OCI-LY3 (cell line): ENCODE measurements around the gene BLTP1.

ENCODE experiments used
- H2AFZ ChIP-seq: fragments of 200-600, 300-600 bp; shearing (Covaris generic); 2 replicates; pipeline ENCODE4 v1.6.0; 2014; ENCODE audit warnings: antibody characterized with exemption, low read depth, low read length
- H3K27ac ChIP-seq: fragments of 200-600, 300-600 bp; sonication (generic); 2 replicates; pipeline ENCODE4 v1.5.1; 2014; ENCODE audit warnings: mild to moderate bottlenecking, low read length, moderate library complexity, mixed read lengths
- H3K27me3 ChIP-seq: fragments of 200-600, 300-600 bp; sonication (generic); 2 replicates; pipeline ENCODE4 v1.6.1; 2014; ENCODE audit warnings: low read depth, low read length, mixed read lengths
- H3K36me3 ChIP-seq: fragments of 200-600, 300-600 bp; sonication (generic); replicated peaks from 2 replicates; pipeline ENCODE3; 2014; ENCODE audit warnings: low read depth, low read length, mixed read lengths
- H3K4me1 ChIP-seq: fragments of 300-600, 200-600 bp; sonication (generic); 2 replicates; pipeline ENCODE4 v1.6.1; 2014; ENCODE audit warnings: low read length, mixed read lengths
- H3K4me2 ChIP-seq: fragments of 200-600, 300-600 bp; sonication (generic); 2 replicates; pipeline ENCODE4 v1.6.1; 2014; ENCODE audit warnings: low read length, mixed read lengths
- H3K4me3 ChIP-seq: fragments of 300-600, 200-600 bp; sonication (generic); 2 replicates; pipeline ENCODE4 v1.5.1; 2014; ENCODE audit warnings: antibody characterized with exemption, mild to moderate bottlenecking, low read length, moderate library complexity
- H3K79me2 ChIP-seq: fragments of 300-600, 200-600 bp; shearing (Covaris generic); 2 replicates; pipeline ENCODE4 v1.6.1; 2014; ENCODE audit warnings: mild to moderate bottlenecking, low read length, mixed read lengths
- H3K9ac ChIP-seq: fragments of 300-600, 200-600 bp; shearing (Covaris generic); 2 replicates; pipeline ENCODE4 v1.6.0; 2014; ENCODE audit warnings: mild to moderate bottlenecking, low read length, moderate library complexity
- H3K9me3 ChIP-seq: fragments of 200-600, 300-600 bp; shearing (Covaris generic); 2 replicates; pipeline ENCODE4 v1.6.1; 2014; ENCODE audit warnings: low read length, mixed read lengths; ENCODE audit not compliant: insufficient read depth
- H4K20me1 ChIP-seq: fragments of 200-600, 300-600 bp; sonication (generic); 2 replicates; pipeline ENCODE4 v1.6.1; 2016; ENCODE audit warnings: low read length, mixed read lengths; ENCODE audit not compliant: insufficient read depth
- EZH2phosphoT487 ChIP-seq: fragments of 200-600 bp; shearing (Covaris generic); IDR thresholded peaks from 2 replicates; pipeline ENCODE4 v1.6.1; 2018; ENCODE audit warnings: antibody characterized with exemption, mixed run types, low read depth
- TF ChIP-seq, protein P1 (sequence below): fragments of 200-600, 300-600 bp; sonication (generic); IDR thresholded peaks from 2 replicates; pipeline ENCODE4 v1.5.1; 2014; ENCODE audit warnings: antibody characterized with exemption, low read length, low read depth

Gene BLTP1

DNA sequence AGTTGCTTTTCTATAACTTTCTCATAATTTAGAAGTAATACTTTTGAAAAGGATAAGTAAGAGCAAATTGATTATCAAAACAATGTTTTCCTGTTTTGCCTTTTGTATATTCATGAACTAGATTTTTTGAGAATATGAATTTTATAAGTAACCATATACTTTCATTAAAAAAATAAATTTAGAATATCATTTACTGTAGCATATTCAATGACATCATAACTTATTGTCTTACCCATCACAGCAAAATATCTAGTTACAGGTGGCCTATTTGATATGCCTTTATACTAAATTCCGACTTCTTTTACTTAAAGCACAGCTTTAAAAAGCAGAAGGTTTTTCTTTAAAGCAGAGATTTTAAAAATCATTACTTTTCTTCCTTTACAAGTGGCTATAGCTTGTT, 20.1 kb downstream of the BLTP1 start:
- peaks cover 4% of the 10 kb centered on the region for H3K36me3 ChIP-seq
- H3K79me2 ChIP-seq: no peaks in the 10 kb centered on the region
- H4K20me1 ChIP-seq: no peaks in the 10 kb centered on the region
- H3K4me1 ChIP-seq: peaks cover 2% of the 10 kb centered on the region; the same call in 1 of the 2 replicates
- no peak overlapping the region for H3K4me3 ChIP-seq
- no peak overlapping the region for H2AFZ ChIP-seq
- no peak overlapping the region for H3K27ac ChIP-seq
- H3K27me3 ChIP-seq: no peaks in the 10 kb centered on the region
- H3K9me3 ChIP-seq: no peaks in the 10 kb centered on the region
- TF ChIP-seq, protein P1, sequence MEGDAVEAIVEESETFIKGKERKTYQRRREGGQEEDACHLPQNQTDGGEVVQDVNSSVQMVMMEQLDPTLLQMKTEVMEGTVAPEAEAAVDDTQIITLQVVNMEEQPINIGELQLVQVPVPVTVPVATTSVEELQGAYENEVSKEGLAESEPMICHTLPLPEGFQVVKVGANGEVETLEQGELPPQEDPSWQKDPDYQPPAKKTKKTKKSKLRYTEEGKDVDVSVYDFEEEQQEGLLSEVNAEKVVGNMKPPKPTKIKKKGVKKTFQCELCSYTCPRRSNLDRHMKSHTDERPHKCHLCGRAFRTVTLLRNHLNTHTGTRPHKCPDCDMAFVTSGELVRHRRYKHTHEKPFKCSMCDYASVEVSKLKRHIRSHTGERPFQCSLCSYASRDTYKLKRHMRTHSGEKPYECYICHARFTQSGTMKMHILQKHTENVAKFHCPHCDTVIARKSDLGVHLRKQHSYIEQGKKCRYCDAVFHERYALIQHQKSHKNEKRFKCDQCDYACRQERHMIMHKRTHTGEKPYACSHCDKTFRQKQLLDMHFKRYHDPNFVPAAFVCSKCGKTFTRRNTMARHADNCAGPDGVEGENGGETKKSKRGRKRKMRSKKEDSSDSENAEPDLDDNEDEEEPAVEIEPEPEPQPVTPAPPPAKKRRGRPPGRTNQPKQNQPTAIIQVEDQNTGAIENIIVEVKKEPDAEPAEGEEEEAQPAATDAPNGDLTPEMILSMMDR: no peak
- no peak for TF ChIP-seq EZH2phosphoT487
- no peak overlapping the region for H3K4me2 ChIP-seq
- H3K9ac ChIP-seq: no peak overlapping the region

- Histone ChIP-seq H3K4me2 (no peak overlapping the region), H3K36me3 (peaks cover 4% of the 10 kb centered on the region), H3K4me3 (no peak overlapping the region), H3K9ac (no peak overlapping the region), H4K20me1 (no peaks in the 10 kb centered on the region), H3K9me3 (no peaks in the 10 kb centered on the region), H3K27ac (no peak overlapping the region), H3K27me3 (no peaks in the 10 kb centered on the region), H3K79me2 (no peaks in the 10 kb centered on the region), H2AFZ (no peak overlapping the region), H3K4me1 (no peaks in the 10 kb centered on the region)
- TF ChIP-seq EZH2phosphoT487: no peak
- TF ChIP-seq, protein P1: no peak
Measured at GRCh38 chr4:122178961-122179360, 26.8 kb downstream of the BLTP1 start.

- no peak for TF ChIP-seq EZH2phosphoT487
- TF ChIP-seq, protein P1: no peak
- Histone ChIP-seq H3K36me3 (no peaks in the 10 kb centered on the region), H3K27me3 (no peaks in the 10 kb centered on the region), H3K9ac (no peak overlapping the region), H3K4me1 (no peaks in the 10 kb centered on the region), H4K20me1 (no peaks in the 10 kb centered on the region), H3K4me2 (no peak overlapping the region), H3K27ac (no peak overlapping the region), H3K9me3 (no peaks in the 10 kb centered on the region), H3K4me3 (no peak overlapping the region), H3K79me2 (no peaks in the 10 kb centered on the region), H2AFZ (no peak overlapping the region)
Measured at GRCh38 chr4:122195718-122196117, 43.6 kb downstream of the BLTP1 start.
